Activated CD8-positive, alpha-beta memory T cell treated with anti-CD3 and anti-CD28 coated beads, Interleukin-2, amount 50 U/mL, for 1 hour (primary cell): ENCODE measurements around the gene TMPRSS6.

Experiments used
- DNase-seq: peaks from one replicate; pipeline ENCODE4 v3.0.0-alpha.2; 2020; ENCODE audit errors: extremely low read depth

Gene TMPRSS6

DNA sequence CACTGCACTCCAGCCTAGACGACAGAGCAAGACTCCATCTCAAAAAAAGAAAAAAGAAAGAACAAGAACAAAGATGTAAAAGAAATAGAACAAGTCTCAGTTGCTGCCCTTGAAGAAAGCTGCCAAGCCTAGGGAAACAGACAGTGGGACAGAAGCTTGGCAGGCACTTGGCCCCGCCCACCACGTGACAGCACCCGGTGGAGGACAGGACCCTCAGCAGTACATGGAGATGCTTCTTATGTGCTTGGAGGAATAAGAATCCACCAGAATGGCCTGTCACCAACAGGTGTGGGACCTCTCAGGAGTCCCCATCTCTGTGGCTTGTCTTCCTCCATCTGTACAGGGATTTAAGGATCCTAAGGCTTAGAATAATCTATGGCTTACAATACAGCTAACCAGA, 7.6 kb upstream of the TMPRSS6 start:
- DNase-seq = no peak

DNA sequence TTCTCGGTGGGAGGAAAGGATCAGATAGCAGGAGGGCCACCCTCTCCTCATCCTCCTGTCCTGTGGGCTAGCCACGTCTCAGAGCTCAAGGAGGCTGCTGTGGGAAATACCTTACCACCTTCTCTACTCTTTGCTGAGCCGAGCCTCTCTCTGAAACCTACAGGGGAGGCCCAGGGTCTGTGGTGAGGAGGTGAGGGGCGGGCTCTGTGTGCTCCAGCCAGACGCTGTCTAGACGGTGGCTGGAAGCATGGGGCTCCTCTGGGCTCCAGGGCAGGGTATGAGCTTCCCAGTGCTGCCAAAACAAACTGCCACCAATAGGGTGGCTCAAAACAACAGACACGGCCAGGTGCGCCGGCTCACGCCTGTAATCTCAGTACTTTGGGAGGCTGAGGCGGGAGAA, 5.5 kb upstream of the TMPRSS6 start:
- DNase-seq = no peak

DNA sequence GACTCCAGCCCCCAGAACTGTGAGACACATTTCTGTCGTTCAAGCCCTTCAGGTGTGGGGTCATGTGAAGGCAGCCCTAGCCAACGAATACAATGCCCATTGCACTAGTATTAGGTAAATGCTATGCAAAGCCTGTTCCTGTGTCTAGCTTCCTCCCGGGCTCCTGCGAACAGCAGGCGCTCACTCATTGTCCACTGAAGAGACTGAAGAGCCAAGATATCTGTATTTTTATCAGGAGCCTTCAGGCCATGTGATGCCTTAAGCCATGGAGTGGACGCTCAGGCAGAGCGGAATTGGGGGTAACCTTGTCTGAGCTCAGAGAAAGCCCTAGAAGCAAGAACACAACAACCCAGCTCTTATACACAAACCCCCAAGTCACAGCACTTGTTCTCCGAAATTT, 4.2 kb upstream of the TMPRSS6 start:
- DNase-seq = no peak

- DNase-seq = no peak
These were observed 2.7 kb upstream of the TMPRSS6 start for GRCh38 chr22:37112084-37112728.

- DNase-seq = no peak
These were observed 1.7 kb upstream of the TMPRSS6 start for GRCh38 chr22:37111156-37111717.

GRCh38 chr22:37107816-37108621, 1.5 kb downstream of the TMPRSS6 start:
- DNase-seq = no peak

DNA sequence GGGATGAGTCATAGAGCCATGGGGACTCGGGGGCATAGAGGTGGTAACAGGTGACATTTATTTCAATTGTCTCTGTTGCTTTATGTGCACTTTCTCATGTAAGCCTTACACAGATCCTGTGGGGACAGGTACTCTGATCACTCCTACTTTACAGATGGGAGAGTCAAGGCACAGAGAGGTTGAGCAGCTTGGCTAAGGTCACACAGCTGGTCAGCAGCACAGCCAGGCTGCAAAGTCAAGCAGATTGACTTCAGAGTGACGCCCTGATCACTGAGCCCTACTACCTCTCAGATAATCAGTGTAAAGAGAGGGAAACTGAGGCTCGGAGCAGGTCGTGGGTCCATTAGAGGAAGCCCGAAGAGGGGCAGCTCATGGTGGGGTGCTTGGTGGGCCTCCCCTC, 3.5 kb downstream of the TMPRSS6 start:
- DNase-seq = no peak

- no peak for DNase-seq
These were observed 4.4 kb downstream of the TMPRSS6 start for GRCh38 chr22:37105154-37105553.

GRCh38 chr22:37103656-37104452, 5.7 kb downstream of the TMPRSS6 start:
- no peak for DNase-seq

GRCh38 chr22:37103151-37103550, 6.4 kb downstream of the TMPRSS6 start:
- DNase-seq = no peak

- DNase-seq = no peak
These were observed 8.0 kb downstream of the TMPRSS6 start for GRCh38 chr22:37101311-37102066.

DNA sequence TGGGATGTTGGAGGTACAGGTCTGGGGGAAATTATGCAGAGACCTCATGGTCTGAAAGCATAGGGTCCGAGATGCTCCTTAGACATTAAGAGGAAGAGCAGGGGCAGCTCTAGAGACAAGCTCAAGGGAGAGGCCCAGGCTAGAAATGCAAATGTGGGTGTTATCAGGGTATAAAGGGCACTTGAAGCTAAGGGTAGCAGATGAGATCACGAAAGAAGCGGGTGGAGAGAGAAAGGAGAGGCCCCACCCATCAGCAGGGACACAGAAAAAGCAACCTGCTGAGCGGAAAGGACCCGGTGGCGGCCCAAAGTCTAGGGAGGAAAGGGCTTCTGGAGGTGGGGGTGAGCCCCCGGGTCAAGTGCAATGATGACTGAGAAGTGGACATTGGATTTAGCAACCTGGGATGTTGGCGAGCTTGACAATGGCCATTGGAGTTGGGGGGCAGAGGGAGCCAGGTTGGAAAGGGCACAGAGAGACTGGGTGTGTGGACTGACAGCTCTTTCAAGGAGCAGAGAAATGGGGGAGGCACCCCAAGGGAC, 8.9 kb downstream of the TMPRSS6 start:
- no peak for DNase-seq

DNA sequence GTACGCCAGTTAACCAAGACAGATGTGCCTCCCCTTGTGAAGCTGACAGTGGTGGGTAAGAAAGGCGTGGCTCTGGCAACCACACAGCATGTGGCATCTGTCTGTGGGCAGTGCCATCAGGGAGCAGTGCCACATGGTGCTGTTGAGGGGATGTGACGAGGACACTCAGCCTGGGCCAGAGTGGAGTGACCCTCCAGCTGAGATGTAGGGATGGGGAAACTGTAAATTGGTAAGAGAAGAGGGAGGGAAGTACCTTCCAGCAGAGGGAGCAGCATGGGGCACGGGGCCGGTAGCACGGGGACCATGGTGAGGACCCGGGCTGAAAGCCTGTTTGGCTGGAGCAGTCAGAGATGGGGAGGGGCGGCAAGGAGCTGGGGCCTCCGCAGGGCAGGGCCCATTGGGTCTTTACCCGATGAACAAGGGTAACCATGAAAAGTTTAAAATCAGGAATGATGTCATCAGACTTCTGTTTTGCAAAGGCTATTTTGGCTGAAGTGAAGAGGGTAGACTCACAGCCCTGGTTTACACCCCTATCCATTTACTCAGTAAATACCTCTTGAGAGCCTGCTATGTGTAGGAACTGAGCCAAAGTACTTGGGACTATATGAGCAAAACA, 10.4 kb downstream of the TMPRSS6 start:
- DNase-seq = no peak

- DNase-seq = no peak
These were observed 12.2 kb downstream of the TMPRSS6 start for GRCh38 chr22:37097346-37097745.

DNA sequence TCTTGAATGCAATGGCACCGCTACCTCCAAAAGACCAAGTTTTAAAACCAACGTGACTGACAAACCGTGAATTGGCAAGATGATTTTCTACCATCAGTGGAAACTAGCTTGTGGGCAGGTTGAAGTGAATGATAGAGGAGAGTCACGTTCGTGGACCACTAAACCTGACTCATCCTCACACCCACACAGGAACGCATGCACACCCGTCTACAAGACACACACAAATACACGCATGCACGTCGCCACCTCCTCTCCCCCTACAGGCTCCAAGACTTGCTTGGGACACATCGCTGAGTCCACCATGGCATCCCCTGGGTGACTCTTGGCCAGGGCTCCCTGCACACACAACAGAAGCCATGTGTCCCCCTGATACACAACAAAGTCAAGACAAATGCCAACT, 14.4 kb downstream of the TMPRSS6 start:
- no peak for DNase-seq

DNA sequence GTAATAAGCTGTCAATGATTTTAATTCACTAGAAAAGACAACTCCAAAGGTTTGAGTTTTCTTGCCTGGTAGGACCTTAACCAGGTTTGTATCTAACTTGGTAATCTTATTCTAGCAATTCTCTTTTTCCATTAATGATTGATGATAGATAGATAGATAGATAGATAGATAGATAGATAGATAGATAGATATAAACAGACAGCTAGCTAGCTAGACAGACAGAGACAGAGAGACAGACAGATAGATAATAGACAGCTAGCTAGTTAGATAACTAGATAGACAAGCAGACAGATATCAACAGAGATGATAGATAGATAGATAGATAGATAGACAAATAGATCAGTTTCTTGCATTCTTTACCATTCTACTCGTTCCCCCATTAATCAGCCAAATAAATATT, 15.3 kb downstream of the TMPRSS6 start:
- DNase-seq = no peak

DNA sequence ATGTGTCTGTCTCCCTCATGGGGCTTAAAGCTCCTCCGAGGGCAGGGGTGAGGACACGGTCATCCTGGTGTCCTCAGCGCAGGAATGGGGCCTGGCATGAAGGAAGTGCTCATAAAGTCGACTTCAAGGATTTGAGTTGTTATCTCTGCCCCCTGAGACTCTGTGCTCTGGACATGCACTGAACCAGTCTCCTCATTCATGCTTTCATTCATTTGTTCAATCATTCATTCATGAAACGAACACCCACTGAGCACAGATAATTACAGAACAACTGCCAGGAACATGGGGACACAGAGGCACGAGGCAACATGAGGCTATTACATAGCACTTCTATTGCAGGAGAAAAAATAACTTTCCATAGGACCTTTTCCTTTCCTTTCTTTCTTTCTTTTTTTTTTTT, 16.5 kb downstream of the TMPRSS6 start:
- no peak for DNase-seq

GRCh38 chr22:37091994-37092393, 17.5 kb downstream of the TMPRSS6 start:
- DNase-seq = no peak

DNA sequence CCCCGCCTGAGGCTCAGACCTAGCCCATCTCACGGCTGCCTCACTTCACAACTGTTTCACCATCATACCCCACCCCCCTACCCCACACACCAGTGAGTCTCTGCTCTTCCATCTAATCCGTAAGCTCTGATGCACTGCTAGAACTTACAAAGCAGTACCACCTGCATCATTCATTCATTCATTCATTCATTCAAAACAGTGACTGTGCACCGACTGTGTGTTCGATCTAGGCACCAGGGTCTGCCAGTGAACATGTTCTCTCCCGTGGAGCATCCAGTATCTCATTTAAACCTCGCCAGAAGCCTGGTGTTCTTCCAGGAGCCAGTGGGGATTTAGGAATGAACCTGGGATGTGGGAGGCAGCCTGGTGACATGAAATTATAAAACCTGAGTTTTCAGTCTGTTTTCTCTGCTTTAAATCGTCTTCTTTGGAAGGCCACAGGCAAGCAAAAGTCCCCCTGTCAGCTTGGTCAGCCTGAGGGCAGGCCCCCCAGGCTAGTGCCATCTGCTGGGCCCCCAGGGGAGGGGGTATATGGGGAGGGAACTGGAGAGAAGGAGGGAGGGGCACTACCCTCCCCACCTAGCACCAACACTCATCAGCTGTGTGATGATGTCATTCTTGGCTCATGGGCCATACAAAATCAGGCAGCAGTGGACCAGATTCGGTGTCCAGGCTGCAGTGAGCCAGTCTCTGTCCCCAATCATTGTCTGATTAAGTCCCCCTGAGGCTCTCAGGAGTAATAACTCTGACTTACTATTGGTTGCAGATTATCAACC, 18.4 kb downstream of the TMPRSS6 start:
- DNase-seq = no peak

DNA sequence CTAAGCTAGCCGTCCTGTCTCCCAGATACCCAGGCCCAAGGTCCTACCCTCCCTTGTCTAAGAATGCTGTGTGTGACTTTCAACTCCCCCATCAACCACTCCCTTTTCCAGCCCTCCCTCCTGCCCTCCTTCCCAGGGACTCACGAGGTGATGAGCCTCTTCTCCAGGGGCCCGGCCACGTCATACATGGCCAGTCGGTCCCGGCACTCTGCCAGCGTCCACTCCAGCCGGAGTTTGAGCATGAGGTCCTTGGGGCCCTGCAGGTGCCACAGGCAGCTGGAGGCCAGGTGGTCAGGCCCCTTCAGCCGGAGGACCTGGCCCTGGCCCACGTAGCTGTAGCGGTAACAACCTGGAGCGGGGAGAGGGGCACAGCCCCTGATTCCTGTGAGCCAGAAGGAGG, 20.1 kb downstream of the TMPRSS6 start:
- DNase-seq = no peak
